GM21360 (cell line): ENCODE data around the gene PITPNM2.

ENCODE experiments used
- ATAC-seq: cut with Tn5 transposase; IDR thresholded peaks from one replicate; pipeline ENCODE4 v1.9.1; 2021; ENCODE audit warnings: mild to moderate bottlenecking, moderate library complexity; ENCODE audit not compliant: unreplicated experiment

PITPNM2 gene

GRCh38 chr12:123150744-123151456, at the start of gene PITPNM2:
TSS of gene PITPNM2 (minus strand) at chr12:123151090. CDS start at chr12:123034590, 116,500 bp downstream.
- peak; percentile 66 for ATAC-seq

- no peak for ATAC-seq
These were observed 49.5 kb upstream of the PITPNM2 start for GRCh38 chr12:123200414-123200813.

GRCh38 chr12:123199936-123200335, 49.0 kb upstream of the PITPNM2 start:
- no peak for ATAC-seq

GRCh38 chr12:123187637-123188036, 36.7 kb upstream of the PITPNM2 start:
- no peak for ATAC-seq

- no peak for ATAC-seq
These were observed 29.3 kb upstream of the PITPNM2 start for GRCh38 chr12:123180171-123180570.

- ATAC-seq, result no peak
These were observed 21.1 kb upstream of the PITPNM2 start for GRCh38 chr12:123171967-123172366.

GRCh38 chr12:123167329-123167728, 16.4 kb upstream of the PITPNM2 start:
- ATAC-seq, result no peak

- ATAC-seq, result no peak
These were observed 14.6 kb upstream of the PITPNM2 start for GRCh38 chr12:123165537-123165936.

GRCh38 chr12:123164710-123165261, 13.9 kb upstream of the PITPNM2 start:
- no peak for ATAC-seq

- ATAC-seq, result no peak
These were observed 13.3 kb upstream of the PITPNM2 start for GRCh38 chr12:123164222-123164621.

- no peak for ATAC-seq
These were observed 12.3 kb upstream of the PITPNM2 start for GRCh38 chr12:123163227-123163626.

- ATAC-seq, result no peak
These were observed 10.1 kb upstream of the PITPNM2 start for GRCh38 chr12:123160801-123161487.

GRCh38 chr12:123153906-123154305, 3.0 kb upstream of the PITPNM2 start:
- no peak for ATAC-seq

GRCh38 chr12:123152833-123153232, 1.9 kb upstream of the PITPNM2 start:
- no peak for ATAC-seq

- ATAC-seq, result peak; percentile 17
These were observed 866 bp upstream of the PITPNM2 start for GRCh38 chr12:123151457-123152454.

- no peak for ATAC-seq
These were observed 581 bp downstream of the PITPNM2 start for GRCh38 chr12:123150275-123150743.

- ATAC-seq, result no peak
These were observed 1.2 kb downstream of the PITPNM2 start for GRCh38 chr12:123149501-123150274.

GRCh38 chr12:123149088-123149487, 1.8 kb downstream of the PITPNM2 start:
- ATAC-seq, result no peak

GRCh38 chr12:123148655-123149054, 2.2 kb downstream of the PITPNM2 start:
- no peak for ATAC-seq

GRCh38 chr12:123148223-123148622, 2.7 kb downstream of the PITPNM2 start:
- no peak for ATAC-seq
